Ovary (tissue), 9 donors: ENCODE results near the gene ARID5A. TPM values are rescaled to one million over a fixed set of nuclear protein-coding genes. Genes with fewer than 3 reads are reported as not detected.

Experiments
- DNase-seq, 5 donors: peaks; one replicate each; pipeline ENCODE4 v3.0.0-alpha.2; 2019 to 2020
- H3K27ac ChIP-seq, 2 donors: fragments of 200-600 bp; one replicate each; pipeline versions ENCODE4 v1.5.1 to v1.8.0; 2019 to 2022
- H3K27me3 ChIP-seq: fragments of 200-600 bp; one replicate; pipeline ENCODE4 v1.8.0; 2022
- H3K36me3 ChIP-seq: fragments of 200-600 bp; sonication (generic); one replicate; pipeline ENCODE4 v1.5.1; 2019
- H3K4me1 ChIP-seq: one replicate; pipeline ENCODE4 v1.8.1; 2013; ENCODE audit warnings: mild to moderate bottlenecking, moderate library complexity; ENCODE audit not compliant: insufficient read depth
- H3K4me3 ChIP-seq: fragments of 200-600 bp; sonication (generic); one replicate; pipeline ENCODE4 v1.5.1; 2017
- H3K9me3 ChIP-seq, 2 donors: fragments of 200-600 bp in 1 of 2; sonication (generic) in 1 of 2; one replicate each; pipeline versions ENCODE4 v1.5.1 to v1.8.1; 2013 to 2019; ENCODE audit warnings: mild to moderate bottlenecking in 1 of 2, moderate library complexity in 1 of 2
- EP300 ChIP-seq: sonication (generic); formaldehyde crosslinking; IDR thresholded peaks from one replicate; pipeline ENCODE4 v1.6.1; 2017; ENCODE audit warnings: antibody characterized with exemption
- POLR2A ChIP-seq: fragments of 450-650 bp; IDR thresholded peaks from one replicate; pipeline ENCODE4 v1.6.1; 2017; ENCODE audit warnings: antibody characterized with exemption, mild to moderate bottlenecking, moderate library complexity
- WGBS, 3 donors: extraction: QIAGEN DNeasy Blood & Tissue Kit in 1 of 3; methylation state at CpG; one replicate each; pipeline versions ENCODE4 v1.1.5 to v1.1.7; 2013 to 2017; 5-methylcytosine and 5-hydroxymethylcytosine counted together
- intact Hi-C, 4 donors: fragments of 100-400 bp; cut with DNase I; formaldehyde crosslinking; loops; one replicate each; pipeline versions ENCODE4 v1.11.0 to v1.15.1; 2022 to 2023
- polyA plus RNA-seq, 2 donors: library from polyadenylated mRNA; stranded (reverse); fragments of 200-250 nt in 1 of 2; fragments of 350-450 nt in 1 of 2; fragmentation: Illumina TruSeq in 1 of 2; extraction: RNeasy Lipid Tissue Mini Kit (QIAGEN cat#74804) in 1 of 2; gene quantifications; one replicate each; pipeline ENCODE4 v1.2.3, GENCODE V29; 2013 to 2014
- total RNA-seq, 7 donors: library from RNA; depleted of rRNA in 2 of 7; stranded (reverse); fragments of >200 nt in 2 of 7; fragmentation: NEBNext Ultra II Directional in 3 of 7; extraction: Animal tissue kit (Norgen Biotek cat#: 25700) in 3 of 7; gene quantifications; one replicate each; pipeline versions ENCODE4 v1.1.0 to v1.2.4, GENCODE V29; 2016 to 2023
- TF ChIP-seq, protein P1 (sequence below), 3 donors: fragments of 450-650 bp in 2 of 3; fragments of 200-600 bp in 1 of 3; IDR thresholded peaks; one replicate each; pipeline versions ENCODE4 v1.5.1 to v1.8.0; 2016 to 2022; ENCODE audit warnings: antibody characterized with exemption in 3 of 3, mild to moderate bottlenecking in 1 of 3
- donor health status: DM: no; HTN: no; CAD: no; lungs with moderate emphysema.
- donor health status: DM: no; HTN: no; CAD: no.
- donor health status: Bipolar disorder and iron deficiency.
- donor health status: DM: yes; HTN: yes; CAD: no.
- donor health status: DM: no; HTN: no; CAD: no.
- donor health status: DM: yes; HTN: yes; CAD: no.

The ARID5A gene
- total and polyA plus RNA-seq, 9 donors, result 1.5 to 46.1 (median 17.1) TPM

DNA sequence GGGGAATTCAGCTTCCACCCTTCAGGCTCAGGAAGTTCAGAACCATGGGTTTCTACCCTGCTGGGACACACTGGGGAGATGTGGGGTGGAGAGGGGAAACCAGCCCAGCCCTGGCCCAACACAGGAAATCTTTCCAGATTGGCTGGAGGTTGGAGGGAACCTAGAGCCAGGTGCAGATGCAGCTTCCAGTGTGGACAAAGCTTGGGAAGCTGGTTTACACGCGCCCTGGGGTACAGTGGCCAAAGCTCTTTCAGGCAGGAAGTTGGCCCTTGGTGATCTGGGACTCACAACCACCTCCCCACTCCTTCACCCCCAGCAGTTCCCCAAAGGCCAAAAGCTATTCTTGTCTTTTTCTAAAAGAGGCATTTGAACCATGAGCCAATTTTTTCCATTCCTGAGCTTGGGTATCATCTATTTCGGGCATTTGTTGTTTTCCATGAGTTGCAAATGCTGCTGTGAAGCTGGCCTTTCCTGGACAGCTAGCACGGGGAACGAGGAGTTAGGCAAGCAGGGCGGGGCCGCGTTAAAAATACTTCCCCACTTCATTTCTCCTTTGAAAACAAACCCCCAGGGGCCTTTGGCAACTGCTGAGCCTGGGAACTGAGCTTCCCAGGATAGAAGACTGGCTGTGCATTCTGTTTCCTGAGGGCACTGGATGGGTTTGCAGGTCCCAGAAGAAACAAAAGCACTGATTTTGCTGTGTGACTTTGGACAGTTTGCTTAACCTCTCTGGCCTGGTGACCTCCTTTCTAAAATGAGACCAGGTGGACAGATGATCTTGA is 3.1 kb upstream of the ARID5A start:
- WGBS, 3 donors, result 22 to 38% (median 37%) methylated on average over 8 of the region's 8 CpGs
- DNase-seq, result peak; percentile 62 to 86 (median 71)
- intact Hi-C loops, result loop anchor here in 3 of 4 donors (5.0 to 10.0 kb wide), 3 partner anchors 101 to 421 kb away; partner anchors contain the start of gene KANSL3 (in 1 of the 3)
- no peak overlapping the region for H3K4me3 ChIP-seq
- peak overlapping the region; percentile 65 to 79 for H3K27ac ChIP-seq
- H3K36me3 ChIP-seq, result no peaks in the 10 kb centered on the region
- H3K4me1 ChIP-seq, result peaks cover 16% of the 10 kb centered on the region
- TF ChIP-seq, protein P1, sequence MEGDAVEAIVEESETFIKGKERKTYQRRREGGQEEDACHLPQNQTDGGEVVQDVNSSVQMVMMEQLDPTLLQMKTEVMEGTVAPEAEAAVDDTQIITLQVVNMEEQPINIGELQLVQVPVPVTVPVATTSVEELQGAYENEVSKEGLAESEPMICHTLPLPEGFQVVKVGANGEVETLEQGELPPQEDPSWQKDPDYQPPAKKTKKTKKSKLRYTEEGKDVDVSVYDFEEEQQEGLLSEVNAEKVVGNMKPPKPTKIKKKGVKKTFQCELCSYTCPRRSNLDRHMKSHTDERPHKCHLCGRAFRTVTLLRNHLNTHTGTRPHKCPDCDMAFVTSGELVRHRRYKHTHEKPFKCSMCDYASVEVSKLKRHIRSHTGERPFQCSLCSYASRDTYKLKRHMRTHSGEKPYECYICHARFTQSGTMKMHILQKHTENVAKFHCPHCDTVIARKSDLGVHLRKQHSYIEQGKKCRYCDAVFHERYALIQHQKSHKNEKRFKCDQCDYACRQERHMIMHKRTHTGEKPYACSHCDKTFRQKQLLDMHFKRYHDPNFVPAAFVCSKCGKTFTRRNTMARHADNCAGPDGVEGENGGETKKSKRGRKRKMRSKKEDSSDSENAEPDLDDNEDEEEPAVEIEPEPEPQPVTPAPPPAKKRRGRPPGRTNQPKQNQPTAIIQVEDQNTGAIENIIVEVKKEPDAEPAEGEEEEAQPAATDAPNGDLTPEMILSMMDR (IDR thresholded peaks at IDR 0.05), result no peak
- peak; percentile 91 for TF ChIP-seq EP300
- H3K9me3 ChIP-seq, result no peaks in the 10 kb centered on the region
- H3K27me3 ChIP-seq, result no peaks in the 10 kb centered on the region

DNA sequence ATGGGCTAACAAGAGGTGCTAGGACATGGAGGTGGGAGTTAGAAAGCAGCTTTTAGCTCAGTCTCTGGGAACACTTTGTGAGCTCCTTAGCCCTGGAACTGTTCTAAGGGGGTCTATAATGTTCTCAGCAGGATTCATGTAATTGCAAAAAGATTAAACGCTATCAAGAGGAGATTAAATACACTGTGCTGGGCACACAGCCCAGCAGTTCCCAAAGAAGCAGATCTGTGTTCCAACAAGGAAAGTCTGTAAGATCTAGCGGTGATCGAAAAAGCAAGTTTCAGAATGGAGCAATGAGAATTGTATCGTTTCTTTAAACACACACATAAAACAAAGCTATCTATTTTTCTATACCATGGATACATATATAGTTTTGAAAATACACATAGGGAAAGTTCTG is 2.4 kb upstream of the ARID5A start:
- H3K4me3 ChIP-seq, result no peak overlapping the region
- intact Hi-C loops, result loop anchor here in 3 of 4 donors (5.0 to 10.0 kb wide), 3 partner anchors 101 to 421 kb away; partner anchors contain the start of gene KANSL3 (in 1 of the 3)
- 27 to 48% (median 45%) methylated on average over 4 of the region's 4 CpGs for WGBS, 3 donors
- H3K36me3 ChIP-seq, result no peaks in the 10 kb centered on the region
- peak overlapping the region; percentile 17 to 65 for H3K27ac ChIP-seq
- peaks cover 14% of the 10 kb centered on the region for H3K4me1 ChIP-seq
- TF ChIP-seq POLR2A, result no peak
- TF ChIP-seq, protein P1 (IDR thresholded peaks at IDR 0.05), result no peak
- TF ChIP-seq EP300, result no peak
- peak in 1 of 5 donors; percentile 36 for DNase-seq
- no peaks in the 10 kb centered on the region for H3K9me3 ChIP-seq
- no peaks in the 10 kb centered on the region for H3K27me3 ChIP-seq

DNA sequence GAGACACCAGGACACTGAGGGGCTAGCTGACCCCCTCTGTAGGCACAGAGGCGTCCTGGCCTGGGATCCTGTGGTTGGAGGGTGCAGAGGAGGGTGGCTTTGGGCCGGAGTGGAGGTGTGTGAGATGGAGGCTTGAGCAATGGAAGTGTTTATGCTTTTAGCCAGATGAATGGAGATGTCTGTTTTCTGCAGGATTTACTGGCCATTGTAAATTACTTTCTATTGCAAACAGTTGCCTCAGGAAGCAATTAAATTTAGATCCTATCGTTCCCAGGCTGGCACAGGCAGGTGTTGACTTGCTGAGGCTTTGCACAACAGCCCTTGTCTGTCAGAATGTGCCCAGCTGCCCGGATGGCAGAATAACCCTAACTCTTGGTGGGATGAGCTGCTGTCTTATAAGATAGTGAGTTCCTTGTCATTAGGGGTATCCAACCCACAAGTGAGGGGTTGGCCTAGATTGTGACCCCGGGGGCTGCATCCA is 1.8 kb upstream of the ARID5A start:
- no peaks in the 10 kb centered on the region for H3K9me3 ChIP-seq
- intact Hi-C loops, result loop anchor here in 3 of 4 donors (5.0 to 10.0 kb wide), 3 partner anchors 100 to 420 kb away; partner anchors contain the start of gene KANSL3 (in 1 of the 3)
- no peaks in the 10 kb centered on the region for H3K27me3 ChIP-seq
- DNase-seq, result peak in 1 of 5 donors; percentile 33
- WGBS, 3 donors, result 59 to 61% (median 60%) methylated on average over 5 of the region's 5 CpGs
- H3K4me1 ChIP-seq, result peaks cover 14% of the 10 kb centered on the region
- no peaks in the 10 kb centered on the region for H3K36me3 ChIP-seq
- TF ChIP-seq, protein P1 (IDR thresholded peaks at IDR 0.05), result no peak
- TF ChIP-seq POLR2A (no peak), EP300 (no peak)
- H3K27ac ChIP-seq, result no peak overlapping the region
- no peak overlapping the region for H3K4me3 ChIP-seq

DNA sequence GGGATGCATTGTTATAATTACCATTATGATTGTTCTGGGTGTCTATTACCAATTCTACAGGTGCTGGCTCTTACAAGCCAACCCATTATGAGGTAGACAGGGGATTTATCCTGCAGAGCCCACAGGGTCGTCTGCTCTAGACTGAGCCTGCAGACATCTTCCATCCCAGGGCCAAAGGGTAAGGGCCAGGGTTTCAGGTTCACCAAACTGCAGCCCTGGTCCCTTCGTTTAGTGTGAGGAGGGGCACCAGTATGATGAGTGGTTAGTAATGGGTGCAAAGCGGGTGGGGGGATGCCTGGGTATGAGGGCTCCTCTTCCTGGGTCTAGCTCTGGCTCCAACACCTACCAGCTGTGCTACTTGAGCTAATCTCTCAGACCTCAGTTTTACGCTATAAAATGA is 1.2 kb upstream of the ARID5A start:
- WGBS, 3 donors, result 85 to 91% (median 88%) methylated on average over 4 of the region's 4 CpGs
- Histone ChIP-seq H3K4me1 (peaks cover 14% of the 10 kb centered on the region), H3K27me3 (no peaks in the 10 kb centered on the region), H3K9me3 (no peaks in the 10 kb centered on the region), H3K36me3 (no peaks in the 10 kb centered on the region), H3K4me3 (no peak overlapping the region), H3K27ac (no peak overlapping the region)
- DNase-seq, result peak in 1 of 5 donors; percentile 28
- intact Hi-C loops, result loop anchor here in 2 of 4 donors (10.0 kb wide), 2 partner anchors 99 to 419 kb away; partner anchors contain the start of gene KANSL3 (in 1 of the 2)
- TF ChIP-seq, protein P1 (IDR thresholded peaks at IDR 0.05), result no peak
- TF ChIP-seq EP300 (no peak), POLR2A (no peak)
